ENCODE data around the gene U2AF1L4. TPM values are rescaled to one million over a fixed set of nuclear protein-coding genes. Genes with fewer than 3 reads are reported as not detected.

Gene U2AF1L4, protein sequence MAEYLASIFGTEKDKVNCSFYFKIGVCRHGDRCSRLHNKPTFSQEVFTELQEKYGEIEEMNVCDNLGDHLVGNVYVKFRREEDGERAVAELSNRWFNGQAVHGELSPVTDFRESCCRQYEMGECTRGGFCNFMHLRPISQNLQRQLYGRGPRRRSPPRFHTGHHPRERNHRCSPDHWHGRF
- polyA plus RNA-seq (2013): 17.1 TPM

DNA sequence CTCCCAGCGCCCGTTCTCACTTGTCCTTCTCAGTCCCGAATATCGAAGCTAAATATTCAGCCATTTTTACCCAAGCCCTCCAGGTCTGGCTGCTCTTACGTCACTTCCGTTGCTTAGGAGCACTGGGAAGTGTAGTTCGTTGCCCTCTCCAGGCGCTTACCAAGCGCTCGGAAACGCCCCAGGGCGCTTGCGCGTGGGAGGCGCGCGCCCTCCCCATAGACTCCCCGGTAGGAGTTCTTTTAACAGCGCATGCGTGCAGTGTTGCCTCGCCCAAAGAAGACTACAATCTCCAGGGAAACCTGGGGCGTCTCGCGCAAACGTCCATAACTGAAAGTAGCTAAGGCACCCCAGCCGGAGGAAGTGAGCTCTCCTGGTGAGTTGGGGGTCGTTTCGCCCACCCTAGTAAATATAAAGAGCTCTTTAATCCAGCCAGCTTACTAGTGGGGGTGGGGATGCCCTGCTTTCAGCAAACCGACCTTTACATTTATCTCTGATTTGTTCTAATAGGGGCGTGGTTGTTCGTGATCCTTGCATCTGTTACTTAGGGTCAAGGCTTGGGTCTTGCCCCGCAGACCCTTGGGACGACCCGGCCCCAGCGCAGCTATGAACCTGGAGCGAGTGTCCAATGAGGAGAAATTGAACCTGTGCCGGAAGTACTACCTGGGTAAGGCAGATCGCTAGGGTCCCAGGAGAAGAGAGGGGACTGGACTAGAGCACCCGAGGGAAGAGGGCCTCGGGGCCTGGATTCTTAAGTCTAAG, at the start of gene U2AF1L4, which contains the start of gene PSENEN:
Gene U2AF1L4 (minus strand): TSS at position 91 of the 759 bp plus-strand sequence. CDS start 27 bp downstream, at position 64.
Gene PSENEN (plus strand): TSS at position 324 of the 759 bp plus-strand sequence. CDS start 280 bp downstream, at position 604.
- WGBS (ENCODE audit: insufficient coverage): 0% methylated on average over 32 of the region's 40 CpGs
- H3K9me3 ChIP-seq (ENCODE audit: control extremely low read depth in 1 of 5, control insufficient read depth in 4 of 5, insufficient read depth in 2 of 5, low read depth in 1 of 5, low read length in 4 of 5): no peaks in the 10 kb centered on the region
- H3K36me3 ChIP-seq (ENCODE audit: control insufficient read depth in 4 of 4, insufficient read depth in 4 of 4, low read length in 3 of 4): no peaks in the 10 kb centered on the region
- H3K4me3 ChIP-seq (ENCODE audit: control insufficient read depth in 1 of 7, extremely low read depth in 1 of 7, insufficient read depth in 4 of 7, low read depth in 2 of 7, low read length in 6 of 7): peak within 1 kb of the TSS; percentile 46 to 96 (median 90)
- peaks cover 16 to 68% (median 61%) of the 10 kb centered on the region in 4 experiments for H3K4me1 ChIP-seq (ENCODE audit: control extremely low read depth in 1 of 4, control insufficient read depth in 4 of 4, insufficient read depth in 4 of 4, low read length in 3 of 4)
- ChIA-PET POLR2A (interaction anchor here (1.1 kb wide), 1 partner anchor 27 kb away, joined by 4 read pairs; no protein-coding TSS in a partner anchor), CTCF (interaction anchor here (1.2 kb wide), 1 partner anchor 31 kb away, joined by 3 read pairs; no protein-coding TSS in a partner anchor)
- no peaks in the 10 kb centered on the region for H3K27me3 ChIP-seq (replicated peaks in 2 of 5; ENCODE audit: control insufficient read depth in 4 of 5, insufficient read depth in 5 of 5, low read length in 4 of 5)
- peak within 1 kb of the TSS; percentile 99 to 100 for H3K27ac ChIP-seq (ENCODE audit: insufficient read depth in 1 of 2, low read depth in 1 of 2, low read length in 2 of 2, poor library complexity in 1 of 2, severe bottlenecking in 2 of 2)
- DNase-seq: peak; percentile 99 to 100 (median 100)

DNA sequence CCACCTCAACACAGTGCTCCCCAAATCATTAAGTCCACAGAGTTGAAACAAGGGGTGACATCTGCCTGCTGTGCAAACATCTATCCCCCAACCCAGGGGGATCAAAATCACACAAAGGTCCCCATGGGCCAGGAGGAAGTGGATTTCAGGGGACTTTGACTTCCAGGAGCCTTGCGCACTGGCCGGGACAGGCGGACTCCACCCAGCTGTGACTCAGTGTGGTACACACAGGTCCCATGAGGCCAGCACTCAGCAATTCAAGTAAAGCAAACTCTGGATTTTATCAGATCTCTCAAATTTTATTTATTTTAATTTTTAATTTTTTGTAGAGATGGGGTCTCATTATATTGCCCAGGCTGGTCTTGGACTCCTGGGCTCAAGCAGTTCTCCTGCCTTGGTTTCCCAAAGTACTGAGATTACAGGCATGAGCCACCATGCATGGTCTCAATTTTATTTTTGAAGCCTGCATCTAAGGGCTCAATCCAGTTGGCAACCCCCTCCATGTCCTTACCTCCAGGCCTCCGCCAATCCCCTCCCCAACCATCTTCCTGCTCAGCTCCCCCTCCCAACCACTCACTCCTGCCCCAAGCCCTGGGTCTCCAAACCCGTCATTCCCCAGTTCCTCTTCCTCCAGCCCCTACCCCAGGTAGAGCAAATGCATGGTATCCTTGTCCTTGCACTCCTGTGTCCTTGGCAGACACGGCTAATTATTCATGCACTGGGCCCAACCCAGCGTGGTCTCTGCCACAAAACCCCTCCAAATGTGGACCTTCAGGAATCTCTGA, 48.4 kb upstream of the U2AF1L4 start:
- ChIA-PET POLR2A (no interaction called here), CTCF (interaction anchor here (1.1 kb wide), 1 partner anchor 11 kb away, joined by 3 read pairs; no protein-coding TSS in a partner anchor)

DNA sequence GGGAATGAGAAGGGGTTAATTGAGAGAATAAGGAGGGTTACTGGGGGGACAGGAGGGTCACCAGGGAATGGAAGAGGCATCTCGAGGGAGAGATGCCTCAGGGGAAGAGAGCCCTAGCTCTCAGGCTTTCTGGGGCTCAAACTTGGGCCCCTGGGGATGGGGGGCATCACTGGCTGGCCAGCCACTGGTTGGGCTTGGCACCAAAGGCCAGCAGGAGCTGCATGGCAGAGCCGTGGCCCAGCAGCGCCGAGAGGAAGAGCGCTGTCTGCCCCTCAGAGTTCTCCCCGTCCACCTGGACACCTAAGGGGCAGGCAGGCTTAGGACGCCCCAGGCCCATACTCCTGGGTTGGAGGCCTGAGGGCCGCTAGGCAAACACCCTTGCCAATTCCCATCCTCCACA, 47.7 kb upstream of the U2AF1L4 start:
- no peak overlapping the region for H3K4me3 ChIP-seq (ENCODE audit: control insufficient read depth in 1 of 7, extremely low read depth in 1 of 7, insufficient read depth in 4 of 7, low read depth in 2 of 7, low read length in 6 of 7)
- peaks cover 0 to 9% (median 4%) of the 10 kb centered on the region in 4 experiments for H3K4me1 ChIP-seq (ENCODE audit: control extremely low read depth in 1 of 4, control insufficient read depth in 4 of 4, insufficient read depth in 4 of 4, low read length in 3 of 4)
- H3K36me3 ChIP-seq (ENCODE audit: control insufficient read depth in 4 of 4, insufficient read depth in 4 of 4, low read length in 3 of 4): no peaks in the 10 kb centered on the region
- peaks cover 2 to 26% (median 8%) of the 10 kb centered on the region in 5 experiments for H3K27me3 ChIP-seq (replicated peaks in 2 of 5; ENCODE audit: control insufficient read depth in 4 of 5, insufficient read depth in 5 of 5, low read length in 4 of 5)
- H3K27ac ChIP-seq (ENCODE audit: insufficient read depth in 1 of 2, low read depth in 1 of 2, low read length in 2 of 2, poor library complexity in 1 of 2, severe bottlenecking in 2 of 2): no peak overlapping the region
- no peaks in the 10 kb centered on the region for H3K9me3 ChIP-seq (ENCODE audit: control extremely low read depth in 1 of 5, control insufficient read depth in 4 of 5, insufficient read depth in 2 of 5, low read depth in 1 of 5, low read length in 4 of 5)
- ChIA-PET CTCF (no interaction called here), POLR2A (no interaction called here)
- no peak for DNase-seq
- 94% methylated on average over 8 of the region's 8 CpGs for WGBS (ENCODE audit: insufficient coverage)

More for the DNA sequence above, 48.4 kb upstream of the U2AF1L4 start:
- Histone ChIP-seq H3K4me1 (ENCODE audit: control extremely low read depth in 1 of 4, control insufficient read depth in 4 of 4, insufficient read depth in 4 of 4, low read length in 3 of 4) (peaks cover 0 to 9% (median 4%) of the 10 kb centered on the region in 4 experiments), H3K27ac (ENCODE audit: insufficient read depth in 1 of 2, low read depth in 1 of 2, low read length in 2 of 2, poor library complexity in 1 of 2, severe bottlenecking in 2 of 2) (no peak overlapping the region), H3K4me3 (ENCODE audit: control insufficient read depth in 1 of 7, extremely low read depth in 1 of 7, insufficient read depth in 4 of 7, low read depth in 2 of 7, low read length in 6 of 7) (no peak overlapping the region), H3K36me3 (ENCODE audit: control insufficient read depth in 4 of 4, insufficient read depth in 4 of 4, low read length in 3 of 4) (no peaks in the 10 kb centered on the region), H3K9me3 (ENCODE audit: control extremely low read depth in 1 of 5, control insufficient read depth in 4 of 5, insufficient read depth in 2 of 5, low read depth in 1 of 5, low read length in 4 of 5) (no peaks in the 10 kb centered on the region), H3K27me3 (replicated peaks in 2 of 5; ENCODE audit: control insufficient read depth in 4 of 5, insufficient read depth in 5 of 5, low read length in 4 of 5) (peaks cover 2 to 30% (median 10%) of the 10 kb centered on the region in 5 experiments)
- DNase-seq: no peak
- WGBS (ENCODE audit: insufficient coverage): 93% methylated on average over 7 of the region's 7 CpGs

DNA sequence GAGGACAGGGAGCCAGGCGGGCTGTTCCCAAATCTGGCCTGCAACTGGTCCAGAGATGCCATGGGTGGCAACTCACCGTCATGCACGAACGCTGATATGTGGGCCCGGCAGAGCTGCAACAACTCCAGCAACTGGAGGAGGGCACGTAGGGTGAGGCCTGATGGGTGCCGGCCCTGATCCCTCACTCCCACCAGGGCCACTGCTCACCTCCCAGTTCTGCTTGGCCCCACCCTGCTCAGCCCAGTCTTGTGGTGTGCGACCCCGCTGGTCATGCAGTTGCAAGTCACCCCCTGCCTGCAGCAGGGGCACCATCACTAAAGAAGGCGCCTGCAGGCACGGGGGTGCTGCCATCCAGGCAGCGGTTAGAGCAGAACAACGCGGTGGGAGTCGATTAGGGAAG, 47.1 kb upstream of the U2AF1L4 start:
- POLR2A ChIA-PET: no interaction called here
- no peaks in the 10 kb centered on the region for H3K9me3 ChIP-seq (ENCODE audit: control extremely low read depth in 1 of 5, control insufficient read depth in 4 of 5, insufficient read depth in 2 of 5, low read depth in 1 of 5, low read length in 4 of 5)
- H3K4me3 ChIP-seq (ENCODE audit: control insufficient read depth in 1 of 7, extremely low read depth in 1 of 7, insufficient read depth in 4 of 7, low read depth in 2 of 7, low read length in 6 of 7): no peak overlapping the region
- DNase-seq: no peak
- 94% methylated on average over 15 of the region's 15 CpGs for whole genome bisulfite sequencing (ENCODE audit: insufficient coverage)
- H3K36me3 ChIP-seq (ENCODE audit: control insufficient read depth in 4 of 4, insufficient read depth in 4 of 4, low read length in 3 of 4): peaks cover 0 to 1% (median 0%) of the 10 kb centered on the region in 4 experiments
- peaks cover 0 to 5% (median 2%) of the 10 kb centered on the region in 4 experiments for H3K4me1 ChIP-seq (ENCODE audit: control extremely low read depth in 1 of 4, control insufficient read depth in 4 of 4, insufficient read depth in 4 of 4, low read length in 3 of 4)
- H3K27me3 ChIP-seq (replicated peaks in 2 of 5; ENCODE audit: control insufficient read depth in 4 of 5, insufficient read depth in 5 of 5, low read length in 4 of 5): peaks cover 2 to 20% (median 8%) of the 10 kb centered on the region in 5 experiments
- CTCF ChIA-PET: no interaction called here
- no peak overlapping the region for H3K27ac ChIP-seq (ENCODE audit: insufficient read depth in 1 of 2, low read depth in 1 of 2, low read length in 2 of 2, poor library complexity in 1 of 2, severe bottlenecking in 2 of 2)

DNA sequence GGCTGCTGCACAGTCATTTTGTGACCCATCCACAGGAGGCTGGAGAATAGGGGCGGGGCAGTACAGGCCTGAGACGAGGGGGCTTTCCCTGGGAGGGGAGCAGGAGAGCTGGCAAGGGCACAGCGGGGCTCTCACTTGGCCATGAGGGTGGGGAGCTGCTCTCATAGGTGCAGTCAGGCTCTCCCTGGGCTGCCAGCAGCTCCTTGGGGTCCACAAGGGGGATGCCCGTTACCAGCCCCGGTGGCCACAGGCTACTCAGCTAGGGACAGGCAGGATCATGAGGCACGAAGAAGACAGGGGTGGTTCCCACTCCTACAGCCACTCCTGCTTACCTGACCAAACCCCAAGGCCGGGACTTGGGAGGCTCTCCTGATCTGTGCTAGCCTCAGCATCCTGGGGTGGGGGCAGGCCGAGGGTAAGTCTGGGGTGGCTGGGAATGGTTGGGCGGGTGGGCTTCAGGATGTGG, 46.6 kb upstream of the U2AF1L4 start:
- Histone ChIP-seq H3K27me3 (replicated peaks in 2 of 5; ENCODE audit: control insufficient read depth in 4 of 5, insufficient read depth in 5 of 5, low read length in 4 of 5) (peaks cover 2 to 15% (median 8%) of the 10 kb centered on the region in 5 experiments), H3K9me3 (ENCODE audit: control extremely low read depth in 1 of 5, control insufficient read depth in 4 of 5, insufficient read depth in 2 of 5, low read depth in 1 of 5, low read length in 4 of 5) (no peaks in the 10 kb centered on the region), H3K4me3 (ENCODE audit: control insufficient read depth in 1 of 7, extremely low read depth in 1 of 7, insufficient read depth in 4 of 7, low read depth in 2 of 7, low read length in 6 of 7) (no peak overlapping the region), H3K4me1 (ENCODE audit: control extremely low read depth in 1 of 4, control insufficient read depth in 4 of 4, insufficient read depth in 4 of 4, low read length in 3 of 4) (no peaks in the 10 kb centered on the region), H3K36me3 (ENCODE audit: control insufficient read depth in 4 of 4, insufficient read depth in 4 of 4, low read length in 3 of 4) (peaks cover 0 to 5% (median 0%) of the 10 kb centered on the region in 4 experiments), H3K27ac (ENCODE audit: insufficient read depth in 1 of 2, low read depth in 1 of 2, low read length in 2 of 2, poor library complexity in 1 of 2, severe bottlenecking in 2 of 2) (no peak overlapping the region)
- ChIA-PET POLR2A (no interaction called here), CTCF (no interaction called here)
- no peak for DNase-seq
- 100% methylated on average over 7 of the region's 9 CpGs for whole genome bisulfite sequencing (ENCODE audit: insufficient coverage)

DNA sequence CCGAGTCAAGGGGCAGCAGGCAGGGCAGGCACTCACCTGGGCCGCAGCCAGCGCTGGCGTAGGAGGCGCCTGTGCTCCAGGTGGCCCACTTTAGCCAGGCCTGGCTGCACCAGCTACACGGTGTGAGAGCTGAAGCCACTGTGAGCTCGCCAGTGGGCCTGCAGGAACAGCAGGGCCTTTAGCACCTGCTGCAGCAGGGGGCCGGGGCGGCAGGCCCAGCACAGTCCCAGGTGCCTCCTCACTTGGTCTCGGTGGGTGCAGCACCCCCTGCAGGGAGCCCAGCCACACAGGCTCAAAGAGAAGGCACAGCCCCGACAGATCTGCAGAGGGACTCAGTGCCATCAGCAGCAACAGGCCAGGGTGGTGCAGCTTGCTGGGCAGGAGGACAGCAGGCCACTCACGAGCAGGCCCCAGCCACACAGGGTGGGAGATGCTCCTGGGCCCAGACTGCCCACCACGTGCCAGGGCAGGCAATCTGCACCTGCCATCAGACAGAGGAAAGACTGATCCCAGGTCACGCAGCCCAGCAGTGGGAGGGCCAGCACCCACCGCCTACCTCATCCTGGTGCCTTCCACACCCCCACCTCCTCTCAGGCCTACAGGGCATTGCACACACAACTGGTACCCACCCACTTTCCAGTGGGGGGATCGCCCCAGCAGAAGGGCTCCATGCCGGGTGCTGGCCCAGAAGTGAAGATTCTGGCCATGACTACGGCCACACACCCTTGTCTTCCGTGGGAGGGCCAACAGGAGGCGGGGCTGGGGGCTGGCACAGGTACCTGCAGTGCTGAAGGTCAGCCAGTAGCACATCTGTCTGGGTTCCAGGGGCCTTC, 46.0 kb upstream of the U2AF1L4 start:
- Histone ChIP-seq H3K36me3 (ENCODE audit: control insufficient read depth in 4 of 4, insufficient read depth in 4 of 4, low read length in 3 of 4) (peaks cover 0 to 9% (median 0%) of the 10 kb centered on the region in 4 experiments), H3K27me3 (replicated peaks in 2 of 5; ENCODE audit: control insufficient read depth in 4 of 5, insufficient read depth in 5 of 5, low read length in 4 of 5) (peaks cover 0 to 9% (median 3%) of the 10 kb centered on the region in 5 experiments), H3K4me1 (ENCODE audit: control extremely low read depth in 1 of 4, control insufficient read depth in 4 of 4, insufficient read depth in 4 of 4, low read length in 3 of 4) (no peaks in the 10 kb centered on the region), H3K9me3 (ENCODE audit: control extremely low read depth in 1 of 5, control insufficient read depth in 4 of 5, insufficient read depth in 2 of 5, low read depth in 1 of 5, low read length in 4 of 5) (no peaks in the 10 kb centered on the region), H3K4me3 (ENCODE audit: control insufficient read depth in 1 of 7, extremely low read depth in 1 of 7, insufficient read depth in 4 of 7, low read depth in 2 of 7, low read length in 6 of 7) (no peak overlapping the region), H3K27ac (ENCODE audit: insufficient read depth in 1 of 2, low read depth in 1 of 2, low read length in 2 of 2, poor library complexity in 1 of 2, severe bottlenecking in 2 of 2) (no peak overlapping the region)
- POLR2A ChIA-PET: interaction anchor here (0.6 kb wide), 1 partner anchor 13 kb away, joined by 3 read pairs; no protein-coding TSS in a partner anchor
- 93% methylated on average over 18 of the region's 20 CpGs for WGBS (ENCODE audit: insufficient coverage)
- DNase-seq: peak in 2 of 3 donors; percentile 14 to 16
- CTCF ChIA-PET: no interaction called here

Measured in common myeloid progenitor, CD34-positive (primary cell).